Endothelial cell (in vitro differentiated cells): ENCODE data around the gene CDH16. TPM values are rescaled to one million over a fixed set of nuclear protein-coding genes. Genes with fewer than 3 reads are reported as not detected.

Experiments used
- DNase-seq: peaks from one replicate; pipeline ENCODE4 v3.0.0; 2021; ENCODE audit warnings: low spot score
- H3K27ac Mint-ChIP-seq: one replicate; pipeline ENCODE4 v1.8.0; 2021; ENCODE audit warnings: mixed read lengths, inconsistent platforms; ENCODE audit not compliant: unreplicated experiment
- H3K27me3 Mint-ChIP-seq: one replicate; pipeline ENCODE4 v1.8.0; 2021; ENCODE audit warnings: mild to moderate bottlenecking, moderate library complexity, mixed read lengths, inconsistent platforms; ENCODE audit not compliant: unreplicated experiment
- H3K36me3 Mint-ChIP-seq: one replicate; pipeline ENCODE4 v1.8.0; 2021; ENCODE audit warnings: mild to moderate bottlenecking, low read depth, mixed read lengths, inconsistent platforms; ENCODE audit not compliant: unreplicated experiment
- H3K4me1 Mint-ChIP-seq: one replicate; pipeline ENCODE4 v1.8.0; 2021; ENCODE audit warnings: mild to moderate bottlenecking, mixed read lengths, inconsistent platforms; ENCODE audit not compliant: unreplicated experiment
- H3K4me3 Mint-ChIP-seq: one replicate; pipeline ENCODE4 v1.8.0; 2021; ENCODE audit warnings: mild to moderate bottlenecking, mixed read lengths, inconsistent platforms; ENCODE audit not compliant: unreplicated experiment
- H3K9me3 Mint-ChIP-seq: one replicate; pipeline ENCODE4 v1.8.0; 2021; ENCODE audit warnings: mixed read lengths, inconsistent platforms; ENCODE audit not compliant: unreplicated experiment
- total RNA-seq: library from RNA; stranded (reverse); fragmentation: NEBNext Ultra II Directional; extraction: Animal tissue kit (Norgen Biotek cat#: 25700); gene quantifications from one replicate; pipeline ENCODE4 v1.2.1, GENCODE V29; 2021; ENCODE audit not compliant: unreplicated experiment
- TF ChIP-seq, protein P1 (sequence below): fragments of 200-600 bp; sonication (generic); IDR thresholded peaks from one replicate; pipeline ENCODE4 v1.5.0; 2021; ENCODE audit warnings: antibody characterized with exemption; ENCODE audit not compliant: unreplicated experiment

The CDH16 gene
- total RNA-seq, 1 donor from 2014 or later, result not detected

DNA sequence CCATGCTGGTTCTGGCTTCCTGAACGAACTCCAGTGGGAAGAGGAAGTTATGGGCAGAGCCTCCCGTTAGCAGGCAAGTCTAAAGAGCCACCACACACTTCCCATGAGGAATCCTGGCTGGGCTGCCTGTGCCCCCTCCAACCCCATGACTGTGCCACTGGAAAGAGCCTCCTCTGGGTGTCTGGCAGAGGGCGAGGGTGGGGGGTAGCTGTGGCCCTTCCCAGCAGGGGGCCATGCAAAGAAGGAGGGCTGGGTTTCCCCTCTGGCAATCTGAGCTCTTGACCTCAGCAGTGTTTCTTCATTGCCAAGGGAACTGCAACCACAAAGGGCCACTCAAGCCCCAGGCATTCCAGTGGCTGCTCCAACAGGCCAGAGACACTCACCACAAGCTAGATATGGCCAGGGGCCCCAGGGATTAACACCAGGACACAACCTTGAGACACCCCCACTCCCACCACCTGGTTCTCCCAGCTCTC lies 8.3 kb upstream of the CDH16 start:
- no peak for DNase-seq
- Mint-ChIP-seq H3K4me3 (no peak overlapping the region), H3K4me1 (no peaks in the 10 kb centered on the region)

DNA sequence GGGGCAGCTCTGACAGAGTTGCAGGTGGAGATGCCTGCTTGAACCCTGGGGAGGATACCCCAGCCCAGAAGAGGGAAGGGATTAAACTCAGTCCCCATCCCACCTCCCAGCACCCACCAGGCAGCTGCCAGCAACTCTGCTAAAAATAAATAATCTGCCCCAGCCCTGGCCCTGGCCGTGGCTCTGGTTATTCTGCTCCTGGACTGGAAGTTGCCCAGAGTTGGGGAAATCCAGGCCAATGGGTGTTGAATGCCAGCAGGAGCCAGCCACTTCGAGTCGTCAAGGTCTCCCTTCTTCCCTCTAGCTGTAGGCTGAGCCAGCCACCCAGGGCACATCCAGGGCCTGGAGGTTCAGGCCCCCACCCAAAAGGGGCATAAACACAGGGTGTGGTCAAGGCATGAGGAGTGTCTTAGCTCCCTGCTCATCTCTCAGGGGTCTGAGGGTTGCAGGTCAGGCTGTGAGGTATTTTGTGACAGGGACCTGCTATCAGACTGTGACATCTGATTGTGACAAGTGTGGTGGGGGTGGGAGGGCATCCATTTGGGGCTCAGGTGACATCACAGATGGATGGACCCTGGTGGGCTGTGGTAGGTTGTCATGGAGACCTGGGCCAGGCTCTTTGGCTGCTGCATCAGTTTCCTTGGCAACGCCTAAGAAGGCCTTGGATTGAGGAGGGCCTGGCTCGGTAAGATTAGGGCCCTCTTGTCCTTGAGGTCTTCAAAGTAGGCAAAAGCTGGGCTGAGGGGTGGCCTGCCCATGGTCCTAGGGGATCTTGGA lies 7.7 kb upstream of the CDH16 start:
- no peak overlapping the region for H3K4me3 Mint-ChIP-seq
- H3K27me3 Mint-ChIP-seq, result peaks cover 20% of the 10 kb centered on the region
- no peak for DNase-seq
- H3K27ac Mint-ChIP-seq, result no peak overlapping the region
- TF ChIP-seq, protein P1, sequence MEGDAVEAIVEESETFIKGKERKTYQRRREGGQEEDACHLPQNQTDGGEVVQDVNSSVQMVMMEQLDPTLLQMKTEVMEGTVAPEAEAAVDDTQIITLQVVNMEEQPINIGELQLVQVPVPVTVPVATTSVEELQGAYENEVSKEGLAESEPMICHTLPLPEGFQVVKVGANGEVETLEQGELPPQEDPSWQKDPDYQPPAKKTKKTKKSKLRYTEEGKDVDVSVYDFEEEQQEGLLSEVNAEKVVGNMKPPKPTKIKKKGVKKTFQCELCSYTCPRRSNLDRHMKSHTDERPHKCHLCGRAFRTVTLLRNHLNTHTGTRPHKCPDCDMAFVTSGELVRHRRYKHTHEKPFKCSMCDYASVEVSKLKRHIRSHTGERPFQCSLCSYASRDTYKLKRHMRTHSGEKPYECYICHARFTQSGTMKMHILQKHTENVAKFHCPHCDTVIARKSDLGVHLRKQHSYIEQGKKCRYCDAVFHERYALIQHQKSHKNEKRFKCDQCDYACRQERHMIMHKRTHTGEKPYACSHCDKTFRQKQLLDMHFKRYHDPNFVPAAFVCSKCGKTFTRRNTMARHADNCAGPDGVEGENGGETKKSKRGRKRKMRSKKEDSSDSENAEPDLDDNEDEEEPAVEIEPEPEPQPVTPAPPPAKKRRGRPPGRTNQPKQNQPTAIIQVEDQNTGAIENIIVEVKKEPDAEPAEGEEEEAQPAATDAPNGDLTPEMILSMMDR, result no peak
- no peaks in the 10 kb centered on the region for H3K4me1 Mint-ChIP-seq
- no peaks in the 10 kb centered on the region for H3K36me3 Mint-ChIP-seq
- H3K9me3 Mint-ChIP-seq, result no peaks in the 10 kb centered on the region

More for the DNA sequence above, 8.3 kb upstream of the CDH16 start:
- TF ChIP-seq, protein P1, result no peak
- no peak overlapping the region for H3K27ac Mint-ChIP-seq
- peaks cover 20% of the 10 kb centered on the region for H3K27me3 Mint-ChIP-seq
- H3K9me3 Mint-ChIP-seq, result no peaks in the 10 kb centered on the region
- H3K36me3 Mint-ChIP-seq, result no peaks in the 10 kb centered on the region

DNA sequence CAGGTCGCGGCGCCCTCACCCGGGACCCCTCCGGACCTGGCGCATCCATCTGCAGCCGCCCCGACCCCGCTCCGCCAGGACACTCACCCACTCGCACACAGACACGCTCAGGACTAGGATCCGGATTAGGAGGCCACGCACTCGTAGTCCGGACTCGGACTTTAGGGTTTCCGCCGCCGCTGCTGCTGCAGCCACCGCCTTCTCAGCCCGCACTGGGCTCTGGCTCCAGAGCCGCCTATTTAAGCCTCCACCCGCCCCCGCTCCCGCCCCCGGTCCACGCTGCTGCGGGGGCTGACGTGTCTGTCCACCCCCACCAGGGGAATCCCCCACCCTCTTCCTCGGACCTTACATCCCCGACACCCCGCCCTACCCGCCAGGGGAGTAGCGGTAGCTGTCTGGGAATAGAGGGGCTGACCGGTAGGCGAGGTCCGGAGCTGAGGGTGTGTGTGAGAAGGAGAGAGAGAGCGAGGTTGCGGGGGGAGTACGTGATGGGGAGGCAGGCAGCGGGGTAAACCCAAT lies 6.7 kb upstream of the CDH16 start, which contains the start of gene RRAD:
Gene RRAD, minus strand, starts transcription at position 214 of the 519 bp plus-strand sequence. CDS start 356 bp downstream, outside the sequence.
- H3K4me1 Mint-ChIP-seq, result no peaks in the 10 kb centered on the region
- no peak for DNase-seq
- H3K4me3 Mint-ChIP-seq, result no peak within 1 kb of the TSS
- no peaks in the 10 kb centered on the region for H3K9me3 Mint-ChIP-seq
- H3K36me3 Mint-ChIP-seq, result no peaks in the 10 kb centered on the region
- TF ChIP-seq, protein P1, result no peak
- H3K27me3 Mint-ChIP-seq, result peaks cover 20% of the 10 kb centered on the region
- H3K27ac Mint-ChIP-seq, result no peak within 1 kb of the TSS

DNA sequence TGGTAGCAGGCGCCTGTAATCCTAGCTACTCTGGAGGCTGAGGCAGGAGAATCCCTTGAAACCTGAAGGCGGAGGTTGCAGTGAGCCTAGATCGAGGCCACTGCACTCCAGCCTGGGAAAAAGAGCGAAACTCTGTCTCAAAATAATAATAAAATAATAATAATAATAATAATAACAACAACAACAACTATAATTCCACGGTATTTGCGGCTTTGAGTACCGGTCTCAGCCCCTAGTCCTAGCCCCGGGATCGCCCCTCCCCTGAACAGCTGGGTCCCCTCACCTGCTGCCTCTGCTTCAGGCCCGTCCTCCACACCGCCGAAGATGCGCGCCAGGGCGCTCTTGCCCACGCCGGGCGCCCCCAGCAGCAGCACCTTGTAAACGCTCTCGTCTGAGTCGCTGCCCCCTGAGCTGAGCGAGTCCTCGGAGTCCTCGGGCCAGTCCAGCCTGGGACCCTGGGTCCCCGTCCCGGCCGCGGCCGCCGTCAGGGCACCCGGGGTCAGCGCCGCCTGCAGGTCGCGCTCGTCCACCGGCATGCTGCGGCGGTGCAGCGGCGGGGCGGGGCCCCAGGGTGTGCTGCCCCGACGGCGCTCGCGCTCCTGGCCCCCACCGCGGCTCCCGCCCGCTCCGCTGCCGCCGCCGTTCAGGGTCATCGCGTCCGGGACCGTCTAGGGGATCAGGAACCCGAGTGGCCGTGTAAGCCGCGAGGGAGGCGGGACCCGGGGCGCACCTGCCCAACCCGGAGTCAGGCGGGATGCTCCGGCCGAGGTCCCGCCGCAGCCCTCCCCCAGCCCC lies 6.0 kb upstream of the CDH16 start:
- Mint-ChIP-seq H3K9me3 (no peaks in the 10 kb centered on the region), H3K4me3 (no peak overlapping the region), H3K4me1 (no peaks in the 10 kb centered on the region), H3K27me3 (peaks cover 20% of the 10 kb centered on the region), H3K36me3 (no peaks in the 10 kb centered on the region), H3K27ac (no peak overlapping the region)
- DNase-seq, result peak; percentile 69
- TF ChIP-seq, protein P1, result peak; percentile 49
